Prostate gland (tissue), 2 donors: Measurements from ENCODE around the gene GAN.

Experiments used
- POLR2A ChIP-seq: fragments of 450-650 bp; IDR thresholded peaks from one replicate; pipeline ENCODE4 v1.6.1; 2016; ENCODE audit warnings: antibody characterized with exemption, mild to moderate bottlenecking
- POLR2AphosphoS5 ChIP-seq: sonication (generic); formaldehyde crosslinking; IDR thresholded peaks from one replicate; pipeline ENCODE4 v1.6.1; 2017; ENCODE audit warnings: antibody characterized with exemption
- TF ChIP-seq, protein P1 (sequence below), 4 experiments: fragments of 200-600 bp in 2 of 4; fragments of 450-650 bp in 2 of 4; sonication (generic) in 2 of 4; IDR thresholded peaks; 1 replicate in 3 of 4; 2 replicates in 1 of 4; pipeline ENCODE4 v1.5.1; 2016 to 2019; ENCODE audit warnings: antibody characterized with exemption in 4 of 4, mild to moderate bottlenecking in 2 of 4, moderate library complexity in 2 of 4

DNA sequence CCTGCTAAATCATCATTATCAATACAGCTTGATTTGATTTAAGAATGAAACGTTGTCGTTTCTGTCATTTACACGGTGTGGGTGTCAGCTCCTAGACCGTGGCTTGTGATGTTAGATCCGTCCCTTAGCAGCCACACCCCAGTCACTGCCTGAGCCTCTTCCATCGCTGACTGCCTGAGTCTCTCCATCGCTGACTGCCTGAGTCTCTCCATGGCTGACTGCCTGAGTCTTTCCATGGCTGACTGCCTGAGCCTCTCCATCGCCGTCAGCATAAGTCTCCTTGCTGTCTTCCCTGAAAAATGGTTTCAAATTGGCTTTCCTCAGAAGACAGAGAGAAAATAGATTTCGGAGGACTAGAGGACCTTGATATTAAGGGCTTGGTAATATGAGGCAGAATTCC, 76.1 kb downstream of the GAN start:
- TF ChIP-seq POLR2A (no peak), POLR2AphosphoS5 (no peak)
- TF ChIP-seq, protein P1, sequence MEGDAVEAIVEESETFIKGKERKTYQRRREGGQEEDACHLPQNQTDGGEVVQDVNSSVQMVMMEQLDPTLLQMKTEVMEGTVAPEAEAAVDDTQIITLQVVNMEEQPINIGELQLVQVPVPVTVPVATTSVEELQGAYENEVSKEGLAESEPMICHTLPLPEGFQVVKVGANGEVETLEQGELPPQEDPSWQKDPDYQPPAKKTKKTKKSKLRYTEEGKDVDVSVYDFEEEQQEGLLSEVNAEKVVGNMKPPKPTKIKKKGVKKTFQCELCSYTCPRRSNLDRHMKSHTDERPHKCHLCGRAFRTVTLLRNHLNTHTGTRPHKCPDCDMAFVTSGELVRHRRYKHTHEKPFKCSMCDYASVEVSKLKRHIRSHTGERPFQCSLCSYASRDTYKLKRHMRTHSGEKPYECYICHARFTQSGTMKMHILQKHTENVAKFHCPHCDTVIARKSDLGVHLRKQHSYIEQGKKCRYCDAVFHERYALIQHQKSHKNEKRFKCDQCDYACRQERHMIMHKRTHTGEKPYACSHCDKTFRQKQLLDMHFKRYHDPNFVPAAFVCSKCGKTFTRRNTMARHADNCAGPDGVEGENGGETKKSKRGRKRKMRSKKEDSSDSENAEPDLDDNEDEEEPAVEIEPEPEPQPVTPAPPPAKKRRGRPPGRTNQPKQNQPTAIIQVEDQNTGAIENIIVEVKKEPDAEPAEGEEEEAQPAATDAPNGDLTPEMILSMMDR (IDR thresholded peaks at IDR 0.05): no peak
